WTC11 (cell line): ENCODE measurements around the gene DISP2. TPM values are rescaled to one million over a fixed set of nuclear protein-coding genes. Genes with fewer than 3 reads are reported as not detected.

Source experiments
- ATAC-seq: fragments of 200-7000 bp; cut with Tn5 transposase; 2 replicates; pipeline ENCODE4 v1.10.0; 2021; ENCODE audit warnings: mild to moderate bottlenecking, moderate library complexity
- CTCF ChIA-PET: fragments of 300-600 bp; sonication (Branson Sonifier 250); formaldehyde crosslinking; loops from one replicate; lab custom pipeline; 2021; ENCODE audit warnings: antibody characterized with exemption; lab: Charles Lee
- POLR2A ChIA-PET: fragments of 350-600 bp; sonication (Branson Sonifier 250); formaldehyde crosslinking; loops from one replicate; lab custom pipeline; 2021; ENCODE audit warnings: antibody characterized with exemption; lab: Charles Lee
- DNase-seq: peaks from one replicate; pipeline ENCODE4 v3.0.0; 2021; ENCODE audit warnings: low spot score
- H3K27ac Mint-ChIP-seq: 2 replicates; pipeline ENCODE4 v1.8.0; 2021; ENCODE audit warnings: mixed read lengths
- H3K27me3 Mint-ChIP-seq: 2 replicates; pipeline ENCODE4 v1.8.0; 2021; ENCODE audit warnings: low read depth, mild to moderate bottlenecking, moderate library complexity, mixed read lengths
- H3K36me3 Mint-ChIP-seq: 2 replicates; pipeline ENCODE4 v1.8.0; 2021; ENCODE audit warnings: mixed read lengths
- H3K4me1 Mint-ChIP-seq: 2 replicates; pipeline ENCODE4 v1.8.0; 2022; ENCODE audit warnings: mixed read lengths
- H3K4me3 Mint-ChIP-seq: 2 replicates; pipeline ENCODE4 v1.8.0; 2021; ENCODE audit warnings: mild to moderate bottlenecking, moderate library complexity, mixed read lengths
- H3K9me3 Mint-ChIP-seq: 2 replicates; pipeline ENCODE4 v1.8.0; 2021; ENCODE audit warnings: mixed read lengths
- ATF3 ChIP-seq: sonication (generic); formaldehyde crosslinking; conservative IDR thresholded peaks from 2 replicates; pipeline ENCODE4 v1.8.1; 2022; ENCODE audit warnings: mild to moderate bottlenecking, missing genetic modification reagents
- FOXP1 ChIP-seq: sonication (generic); formaldehyde crosslinking; IDR thresholded peaks from 2 replicates; pipeline ENCODE4 v1.8.0; 2022; ENCODE audit warnings: missing genetic modification reagents, mild to moderate bottlenecking, moderate library complexity, borderline replicate concordance
- GABPB1 ChIP-seq: sonication (generic); formaldehyde crosslinking; IDR thresholded peaks from 2 replicates; pipeline ENCODE4 v1.8.1; 2023; ENCODE audit warnings: mild to moderate bottlenecking, missing genetic modification reagents
- IRF1 ChIP-seq: sonication (generic); formaldehyde crosslinking; IDR thresholded peaks from 2 replicates; pipeline ENCODE4 v1.8.0; 2023; ENCODE audit warnings: missing genetic modification reagents
- JUN ChIP-seq: sonication (generic); formaldehyde crosslinking; IDR thresholded peaks from 2 replicates; pipeline ENCODE4 v1.8.0; 2023; ENCODE audit warnings: mild to moderate bottlenecking, missing genetic modification reagents
- MXD4 ChIP-seq: fragments of 250-450 bp; sonication (Bioruptor Pico); IDR thresholded peaks from 2 replicates; pipeline ENCODE4 v1.8.0; 2021; ENCODE audit warnings: mild to moderate bottlenecking, moderate library complexity, borderline replicate concordance
- SMAD4 ChIP-seq: sonication (generic); formaldehyde crosslinking; IDR thresholded peaks from 2 replicates; pipeline ENCODE4 v1.8.0; 2022; ENCODE audit warnings: mild to moderate bottlenecking, missing genetic modification reagents
- STAT6 ChIP-seq: sonication (generic); formaldehyde crosslinking; conservative IDR thresholded peaks from 2 replicates; pipeline ENCODE4 v1.8.1; 2023; ENCODE audit warnings: mild to moderate bottlenecking, low read depth, missing genetic modification reagents, moderate library complexity
- TCF7 ChIP-seq: sonication (generic); formaldehyde crosslinking; IDR thresholded peaks from 2 replicates; pipeline ENCODE4 v1.8.0; 2022; ENCODE audit warnings: mild to moderate bottlenecking, low read depth, missing genetic modification reagents, moderate library complexity
- ZNF219 ChIP-seq: sonication (generic); formaldehyde crosslinking; IDR thresholded peaks from 2 replicates; pipeline ENCODE4 v1.8.0; 2023; ENCODE audit warnings: missing genetic modification reagents, mild to moderate bottlenecking, borderline replicate concordance
- ZNF281 ChIP-seq: sonication (generic); formaldehyde crosslinking; IDR thresholded peaks from 2 replicates; pipeline ENCODE4 v1.8.0; 2023; ENCODE audit warnings: mild to moderate bottlenecking, missing genetic modification reagents
- ZSCAN18 ChIP-seq: fragments of 250-450 bp; sonication (Bioruptor Pico); IDR thresholded peaks from 2 replicates; pipeline ENCODE4 v2.1.2; 2022; ENCODE audit warnings: mild to moderate bottlenecking, moderate library complexity
- total RNA-seq: library from RNA; stranded (reverse); gene quantifications from 3 replicates; pipeline ENCODE4 v1.2.3, GENCODE V29; 2021
- TF ChIP-seq, protein P1 (sequence below): sonication (generic); formaldehyde crosslinking; IDR thresholded peaks from 2 replicates; pipeline ENCODE4 v1.8.1; 2023; ENCODE audit warnings: mild to moderate bottlenecking, moderate library complexity, missing genetic modification reagents
- TF ChIP-seq, protein P2 (sequence below): sonication (generic); formaldehyde crosslinking; IDR thresholded peaks from 2 replicates; pipeline ENCODE4 v1.8.1; 2022; ENCODE audit warnings: low read depth, mild to moderate bottlenecking, moderate library complexity, missing genetic modification reagents, borderline replicate concordance
- TF ChIP-seq, protein P3 (sequence below): fragments of 200-600 bp; IDR thresholded peaks from 2 replicates; pipeline ENCODE4 v1.8.0; 2022; ENCODE audit warnings: antibody characterized with exemption
- TF ChIP-seq, protein P4 (sequence below): sonication (generic); formaldehyde crosslinking; IDR thresholded peaks from 2 replicates; pipeline ENCODE4 v1.8.0; 2022; ENCODE audit warnings: mild to moderate bottlenecking, missing genetic modification reagents

DISP2 gene
- total RNA-seq, 1 experiment from 2014 or later: 3.5 TPM

DNA sequence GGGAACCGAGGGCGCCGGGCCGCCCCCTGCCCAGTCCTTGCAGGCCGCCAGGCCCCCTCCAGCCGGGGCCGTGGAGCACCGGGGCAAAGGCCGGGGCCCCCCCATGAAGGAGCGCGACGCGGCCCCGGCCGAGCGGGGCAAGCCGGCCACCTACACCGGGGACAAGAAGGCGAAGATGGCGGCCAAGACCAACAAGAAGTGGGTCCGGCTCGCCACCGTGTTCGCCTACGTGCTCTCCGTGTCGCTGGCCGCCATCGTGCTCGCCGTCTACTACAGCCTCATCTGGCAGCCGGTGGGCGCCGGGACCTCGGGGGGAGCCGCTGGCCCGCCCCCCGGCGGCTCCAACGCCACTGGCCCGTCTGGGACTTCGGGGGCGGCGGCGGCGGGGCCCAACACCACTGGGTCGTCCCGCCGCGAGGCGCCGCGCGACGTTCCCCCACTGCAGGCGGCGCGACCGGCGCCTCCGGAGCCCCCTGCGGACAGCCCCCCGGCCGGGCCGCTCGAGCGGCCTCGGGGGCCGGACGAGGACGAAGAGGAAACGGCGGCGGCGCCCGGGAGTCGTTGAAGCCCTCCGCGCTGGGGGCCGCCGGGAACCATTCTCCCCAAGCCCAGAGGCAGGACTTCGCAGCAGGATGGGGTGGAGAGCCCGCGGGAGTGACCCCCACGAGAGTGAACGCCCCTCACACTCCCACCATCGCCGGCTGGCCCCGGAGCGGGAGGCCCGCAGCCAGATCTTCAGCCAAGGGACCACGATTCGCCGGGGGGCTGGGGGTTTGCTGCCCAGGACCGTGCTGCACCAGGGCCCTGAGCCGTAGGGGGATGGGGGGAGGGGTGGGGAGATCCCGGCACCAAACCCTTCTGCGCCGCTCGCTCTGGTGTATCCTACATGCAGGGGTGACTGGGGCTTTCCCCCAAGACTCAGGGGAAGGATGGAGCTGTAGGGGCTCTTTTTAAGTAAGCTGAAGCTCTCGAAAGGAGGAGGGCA lies 33.8 kb upstream of the DISP2 start:
- ChIA-PET POLR2A (interaction anchor here (0.9 kb wide), 1 partner anchor 44 kb away, joined by 3 read pairs; no protein-coding TSS in a partner anchor), CTCF (interaction anchor here (0.6 to 17.8 kb wide), 11 partner anchors 13 to 115 kb away, joined by 3 to 690 read pairs (median 15); partner anchors contain the start of genes CCDC9B and PLCB2)
- Mint-ChIP-seq H3K4me1 (peaks cover 70% of the 10 kb centered on the region), H3K27ac (no peak overlapping the region), H3K4me3 (peak overlapping the region; percentile 67), H3K9me3 (peaks cover 4% of the 10 kb centered on the region; the same call in 1 of the 2 replicates), H3K27me3 (peaks cover 25% of the 10 kb centered on the region), H3K36me3 (peaks cover 6% of the 10 kb centered on the region; the same call in 1 of the 2 replicates)
- ATAC-seq: 0 out of 2 replicates have a peak, but pooled peaks have one; percentile 2
- DNase-seq: peak; percentile 46
- no peak for TF ChIP-seq GABPB1
- peak; percentile 36; the same call in 1 of the 2 replicates for TF ChIP-seq JUN (CRISPR knock-in tag)
- TF ChIP-seq, protein P1, sequence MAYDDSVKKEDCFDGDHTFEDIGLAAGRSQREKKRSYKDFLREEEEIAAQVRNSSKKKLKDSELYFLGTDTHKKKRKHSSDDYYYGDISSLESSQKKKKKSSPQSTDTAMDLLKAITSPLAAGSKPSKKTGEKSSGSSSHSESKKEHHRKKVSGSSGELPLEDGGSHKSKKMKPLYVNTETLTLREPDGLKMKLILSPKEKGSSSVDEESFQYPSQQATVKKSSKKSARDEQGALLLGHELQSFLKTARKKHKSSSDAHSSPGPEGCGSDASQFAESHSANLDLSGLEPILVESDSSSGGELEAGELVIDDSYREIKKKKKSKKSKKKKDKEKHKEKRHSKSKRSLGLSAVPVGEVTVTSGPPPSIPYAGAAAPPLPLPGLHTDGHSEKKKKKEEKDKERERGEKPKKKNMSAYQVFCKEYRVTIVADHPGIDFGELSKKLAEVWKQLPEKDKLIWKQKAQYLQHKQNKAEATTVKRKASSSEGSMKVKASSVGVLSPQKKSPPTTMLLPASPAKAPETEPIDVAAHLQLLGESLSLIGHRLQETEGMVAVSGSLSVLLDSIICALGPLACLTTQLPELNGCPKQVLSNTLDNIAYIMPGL (CRISPR knock-in tag): 0 out of 2 replicates have a peak, but pooled peaks have one; percentile 35

- Mint-ChIP-seq H3K9me3 (peaks cover 4% of the 10 kb centered on the region; the same call in 1 of the 2 replicates), H3K4me3 (peak overlapping the region; percentile 67), H3K4me1 (peaks cover 69% of the 10 kb centered on the region), H3K27me3 (peaks cover 25% of the 10 kb centered on the region), H3K36me3 (peaks cover 12% of the 10 kb centered on the region; the same call in 1 of the 2 replicates), H3K27ac (no peak overlapping the region)
- ChIA-PET CTCF (interaction anchor here (0.6 to 8.3 kb wide), 7 partner anchors 14 to 114 kb away, joined by 3 to 234 read pairs (median 33); partner anchors contain the start of genes CCDC9B and PLCB2), POLR2A (interaction anchor here (0.9 kb wide), 1 partner anchor 45 kb away, joined by 3 read pairs; no protein-coding TSS in a partner anchor)
- no peak for DNase-seq
- ATAC-seq: no peak
- TF ChIP-seq TCF7 (CRISPR knock-in tag): no peak
- no peak for TF ChIP-seq SMAD4 (CRISPR knock-in tag)
- TF ChIP-seq ZNF219 (CRISPR knock-in tag): no peak
- TF ChIP-seq, protein P2, sequence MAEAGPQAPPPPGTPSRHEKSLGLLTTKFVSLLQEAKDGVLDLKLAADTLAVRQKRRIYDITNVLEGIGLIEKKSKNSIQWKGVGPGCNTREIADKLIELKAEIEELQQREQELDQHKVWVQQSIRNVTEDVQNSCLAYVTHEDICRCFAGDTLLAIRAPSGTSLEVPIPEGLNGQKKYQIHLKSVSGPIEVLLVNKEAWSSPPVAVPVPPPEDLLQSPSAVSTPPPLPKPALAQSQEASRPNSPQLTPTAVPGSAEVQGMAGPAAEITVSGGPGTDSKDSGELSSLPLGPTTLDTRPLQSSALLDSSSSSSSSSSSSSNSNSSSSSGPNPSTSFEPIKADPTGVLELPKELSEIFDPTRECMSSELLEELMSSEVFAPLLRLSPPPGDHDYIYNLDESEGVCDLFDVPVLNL (CRISPR knock-in tag): no peak
- no peak for TF ChIP-seq ATF3 (CRISPR knock-in tag)
- no peak for TF ChIP-seq STAT6 (CRISPR knock-in tag)
- no peak for TF ChIP-seq ZSCAN18 (CRISPR knock-in tag)
- TF ChIP-seq, protein P3, sequence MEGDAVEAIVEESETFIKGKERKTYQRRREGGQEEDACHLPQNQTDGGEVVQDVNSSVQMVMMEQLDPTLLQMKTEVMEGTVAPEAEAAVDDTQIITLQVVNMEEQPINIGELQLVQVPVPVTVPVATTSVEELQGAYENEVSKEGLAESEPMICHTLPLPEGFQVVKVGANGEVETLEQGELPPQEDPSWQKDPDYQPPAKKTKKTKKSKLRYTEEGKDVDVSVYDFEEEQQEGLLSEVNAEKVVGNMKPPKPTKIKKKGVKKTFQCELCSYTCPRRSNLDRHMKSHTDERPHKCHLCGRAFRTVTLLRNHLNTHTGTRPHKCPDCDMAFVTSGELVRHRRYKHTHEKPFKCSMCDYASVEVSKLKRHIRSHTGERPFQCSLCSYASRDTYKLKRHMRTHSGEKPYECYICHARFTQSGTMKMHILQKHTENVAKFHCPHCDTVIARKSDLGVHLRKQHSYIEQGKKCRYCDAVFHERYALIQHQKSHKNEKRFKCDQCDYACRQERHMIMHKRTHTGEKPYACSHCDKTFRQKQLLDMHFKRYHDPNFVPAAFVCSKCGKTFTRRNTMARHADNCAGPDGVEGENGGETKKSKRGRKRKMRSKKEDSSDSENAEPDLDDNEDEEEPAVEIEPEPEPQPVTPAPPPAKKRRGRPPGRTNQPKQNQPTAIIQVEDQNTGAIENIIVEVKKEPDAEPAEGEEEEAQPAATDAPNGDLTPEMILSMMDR: no peak
- TF ChIP-seq IRF1: no peak
- TF ChIP-seq, protein P4, sequence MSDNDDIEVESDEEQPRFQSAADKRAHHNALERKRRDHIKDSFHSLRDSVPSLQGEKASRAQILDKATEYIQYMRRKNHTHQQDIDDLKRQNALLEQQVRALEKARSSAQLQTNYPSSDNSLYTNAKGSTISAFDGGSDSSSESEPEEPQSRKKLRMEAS: no peak
- no peak for TF ChIP-seq ZNF281 (CRISPR knock-in tag)
- no peak for TF ChIP-seq FOXP1 (CRISPR knock-in tag)
- no peak for TF ChIP-seq MXD4 (CRISPR knock-in tag)
Observed at GRCh38 chr15:40325188-40325587, 32.8 kb upstream of the DISP2 start.
